Kidney epithelial cell (primary cell): ENCODE results near the gene NEDD4L. TPM values are rescaled to one million over a fixed set of nuclear protein-coding genes. Genes with fewer than 3 reads are reported as not detected.

Experiments used
- DNase-seq: peaks from one replicate; pipeline ENCODE4 v3.0.0-alpha.2; 2010; ENCODE audit warnings: low read depth
- H3K27me3 ChIP-seq: 2 replicates; pipeline ENCODE4 v1.6.0; 2011; ENCODE audit warnings: low read length; ENCODE audit not compliant: control insufficient read depth, insufficient read depth
- H3K36me3 ChIP-seq: 2 replicates; pipeline ENCODE4 v1.5.1; 2011; ENCODE audit warnings: low read length; ENCODE audit not compliant: control insufficient read depth, insufficient read depth
- H3K4me3 ChIP-seq: 2 replicates; pipeline ENCODE4 v1.5.1; 2011; ENCODE audit warnings: low read depth, mild to moderate bottlenecking, control low read depth, low read length
- total RNA-seq: library from RNA; depleted of rRNA; stranded (reverse); fragments of >200 nt; gene quantifications from 2 replicates; pipeline ENCODE4 v1.2.3, GENCODE V29; 2015
- TF ChIP-seq, protein P1 (sequence below): IDR thresholded peaks from 2 replicates; pipeline ENCODE4 v1.5.1; 2011; ENCODE audit warnings: mild to moderate bottlenecking, moderate library complexity, low read length, control low read depth, inconsistent platforms; ENCODE audit not compliant: insufficient read depth, poor library complexity, severe bottlenecking

The NEDD4L gene
- total RNA-seq, 1 donor from 2014 or later, result 88.3 TPM

GRCh38 chr18:58230438-58231179 lies 186.6 kb downstream of the NEDD4L start:
- no peak for DNase-seq
- H3K4me3 ChIP-seq, result no peak overlapping the region
- no peaks in the 10 kb centered on the region for H3K36me3 ChIP-seq
- TF ChIP-seq, protein P1, sequence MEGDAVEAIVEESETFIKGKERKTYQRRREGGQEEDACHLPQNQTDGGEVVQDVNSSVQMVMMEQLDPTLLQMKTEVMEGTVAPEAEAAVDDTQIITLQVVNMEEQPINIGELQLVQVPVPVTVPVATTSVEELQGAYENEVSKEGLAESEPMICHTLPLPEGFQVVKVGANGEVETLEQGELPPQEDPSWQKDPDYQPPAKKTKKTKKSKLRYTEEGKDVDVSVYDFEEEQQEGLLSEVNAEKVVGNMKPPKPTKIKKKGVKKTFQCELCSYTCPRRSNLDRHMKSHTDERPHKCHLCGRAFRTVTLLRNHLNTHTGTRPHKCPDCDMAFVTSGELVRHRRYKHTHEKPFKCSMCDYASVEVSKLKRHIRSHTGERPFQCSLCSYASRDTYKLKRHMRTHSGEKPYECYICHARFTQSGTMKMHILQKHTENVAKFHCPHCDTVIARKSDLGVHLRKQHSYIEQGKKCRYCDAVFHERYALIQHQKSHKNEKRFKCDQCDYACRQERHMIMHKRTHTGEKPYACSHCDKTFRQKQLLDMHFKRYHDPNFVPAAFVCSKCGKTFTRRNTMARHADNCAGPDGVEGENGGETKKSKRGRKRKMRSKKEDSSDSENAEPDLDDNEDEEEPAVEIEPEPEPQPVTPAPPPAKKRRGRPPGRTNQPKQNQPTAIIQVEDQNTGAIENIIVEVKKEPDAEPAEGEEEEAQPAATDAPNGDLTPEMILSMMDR, result no peak
- no peaks in the 10 kb centered on the region for H3K27me3 ChIP-seq

DNA sequence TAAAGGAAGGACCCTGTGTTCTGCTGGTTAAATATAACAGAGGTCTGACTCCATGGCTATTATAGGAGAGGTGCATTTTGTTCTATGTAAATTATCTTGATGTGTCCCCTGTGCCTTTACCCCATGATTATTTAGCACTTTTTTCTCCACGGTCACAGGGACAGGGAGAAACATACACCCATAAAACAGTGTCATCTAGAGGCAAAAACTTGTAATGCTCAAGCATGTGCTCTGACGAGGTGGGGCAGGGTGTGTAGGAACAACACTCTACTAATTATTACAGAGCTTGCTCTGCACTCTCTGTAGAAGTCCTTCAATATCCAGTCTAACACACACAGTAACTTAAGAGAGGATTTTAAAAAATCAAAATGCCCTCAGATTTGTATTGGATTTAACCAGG lies 187.9 kb downstream of the NEDD4L start:
- TF ChIP-seq, protein P1, result peak; percentile 35
- H3K27me3 ChIP-seq, result no peaks in the 10 kb centered on the region
- H3K4me3 ChIP-seq, result no peak overlapping the region
- H3K36me3 ChIP-seq, result no peaks in the 10 kb centered on the region
- no peak for DNase-seq

- Histone ChIP-seq H3K27me3 (no peaks in the 10 kb centered on the region), H3K36me3 (no peaks in the 10 kb centered on the region), H3K4me3 (no peak overlapping the region)
- DNase-seq, result no peak
- TF ChIP-seq, protein P1, result no peak
Observed at GRCh38 chr18:58232668-58233067, 188.6 kb downstream of the NEDD4L start.

DNA sequence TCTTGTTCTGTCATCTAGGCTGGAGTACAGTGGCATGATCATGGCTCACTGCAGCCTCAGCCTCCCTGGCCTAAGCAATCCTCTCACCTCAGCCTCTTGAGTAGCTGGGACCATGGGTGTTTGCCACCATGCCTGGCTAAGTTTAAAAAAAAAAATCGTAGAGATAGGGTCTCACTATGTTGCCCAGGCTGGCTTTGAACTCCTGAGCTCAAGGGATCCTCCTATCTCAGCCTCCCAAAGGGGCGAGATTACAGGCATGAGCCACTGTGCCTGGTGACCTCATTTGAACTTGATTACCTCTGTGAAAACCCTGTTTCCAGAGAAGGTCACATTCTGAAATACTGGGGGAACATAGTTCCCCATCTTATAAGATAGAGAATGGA lies 190.3 kb downstream of the NEDD4L start:
- TF ChIP-seq, protein P1, result no peak
- Histone ChIP-seq H3K27me3 (no peaks in the 10 kb centered on the region), H3K36me3 (no peaks in the 10 kb centered on the region), H3K4me3 (no peak overlapping the region)
- no peak for DNase-seq

GRCh38 chr18:58235001-58235436 lies 191.0 kb downstream of the NEDD4L start:
- H3K4me3 ChIP-seq, result no peak overlapping the region
- no peaks in the 10 kb centered on the region for H3K27me3 ChIP-seq
- no peak for DNase-seq
- TF ChIP-seq, protein P1, result no peak
- H3K36me3 ChIP-seq, result no peaks in the 10 kb centered on the region

DNA sequence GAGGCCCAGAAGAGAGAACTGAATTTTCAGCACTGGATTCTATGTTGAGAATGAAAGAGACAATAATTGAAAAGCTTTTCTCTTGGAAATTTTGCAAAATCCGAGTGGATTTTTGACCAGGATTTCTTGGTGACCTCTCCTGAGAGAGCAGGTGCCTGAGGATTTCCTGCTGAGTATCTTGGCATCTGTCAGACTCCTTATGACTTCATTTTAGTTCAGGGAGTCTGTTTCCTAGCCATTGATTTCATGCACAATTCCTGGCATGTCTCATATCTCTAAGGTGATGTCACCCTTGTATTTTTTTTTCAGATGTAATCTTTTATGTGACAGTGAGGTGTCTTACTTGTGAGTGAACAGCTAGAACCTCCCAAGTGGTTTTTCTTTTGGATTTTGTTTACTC lies 195.9 kb downstream of the NEDD4L start:
- TF ChIP-seq, protein P1, result no peak
- no peak overlapping the region for H3K4me3 ChIP-seq
- DNase-seq, result no peak
- H3K36me3 ChIP-seq, result no peaks in the 10 kb centered on the region
- H3K27me3 ChIP-seq, result no peaks in the 10 kb centered on the region
